ENCODE measurements around the gene ELOVL3.
"Not testable (repeated sequence)": the region's sequence is repeated elsewhere in the genome, so short reads cannot be mapped to it uniquely, and the experiment has no call there.

The ELOVL3 gene

GRCh38 chr10:102202386-102202785, 23.7 kb upstream of the ELOVL3 start:
- Mint-ChIP-seq H3K36me3 (ENCODE audit: low read depth) (no peaks in the 10 kb centered on the region), H3K27me3 (ENCODE audit: low read depth) (peaks cover 7% of the 10 kb centered on the region), H3K9me3 (peaks cover 18% of the 10 kb centered on the region), H3K4me3 (no peak overlapping the region), H3K27ac (no peak overlapping the region), H3K4me1 (no peaks in the 10 kb centered on the region)
- TF ChIP-seq CTCF (IDR thresholded peaks at IDR 0.05; ENCODE audit: unreplicated experiment in 3 of 3) = no peak

DNA sequence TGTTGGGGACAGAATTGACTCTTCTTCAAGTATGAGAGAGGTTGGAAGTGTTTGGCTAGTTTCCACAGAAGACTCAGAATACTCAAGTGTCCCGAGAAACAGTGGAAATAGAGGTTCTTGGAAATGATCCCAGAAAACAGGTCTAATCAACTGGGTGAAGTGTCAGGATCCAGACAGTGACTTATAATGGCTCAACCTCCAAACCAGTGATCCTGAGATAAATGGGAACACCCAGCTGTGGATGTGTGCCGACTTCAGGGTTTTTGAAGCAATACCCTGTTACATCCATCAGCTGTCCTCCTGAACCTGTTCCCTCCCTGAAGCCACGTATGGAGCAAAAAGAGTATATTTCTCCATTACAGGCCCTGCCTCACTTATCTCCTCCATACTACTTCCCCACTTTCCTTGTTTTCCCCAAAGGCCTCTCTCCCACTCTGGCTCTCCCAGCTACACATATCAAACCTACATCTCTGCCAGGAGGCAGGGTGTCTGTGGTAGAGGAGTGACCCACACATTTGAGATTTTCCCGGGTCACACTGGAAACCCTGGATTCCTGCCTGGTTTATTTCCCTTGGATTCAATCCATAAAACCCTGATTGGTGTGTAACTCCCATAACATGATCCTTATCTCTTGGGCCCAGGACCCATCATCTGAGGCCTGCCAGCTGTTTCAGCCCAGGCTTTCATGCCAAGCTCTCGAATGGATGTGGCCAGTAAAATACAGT, 17.6 kb upstream of the ELOVL3 start:
- Mint-ChIP-seq H3K27ac (peak overlapping the region; percentile 85 to 88 (median 87)), H3K9me3 (peaks cover under 1% of the 10 kb centered on the region), H3K4me3 (peak overlapping the region in 1 of 3 experiments; percentile 1), H3K27me3 (ENCODE audit: low read depth) (peaks cover 8% of the 10 kb centered on the region), H3K4me1 (peaks cover 16% of the 10 kb centered on the region), H3K36me3 (ENCODE audit: low read depth) (no peaks in the 10 kb centered on the region)
- TF ChIP-seq CTCF (IDR thresholded peaks at IDR 0.05; ENCODE audit: unreplicated experiment in 3 of 3) = no peak

- no peaks in the 10 kb centered on the region for H3K36me3 Mint-ChIP-seq (ENCODE audit: low read depth)
- peaks cover 16% of the 10 kb centered on the region for H3K4me1 Mint-ChIP-seq
- H3K27ac Mint-ChIP-seq = no peak overlapping the region
- H3K4me3 Mint-ChIP-seq = no peak overlapping the region
- no peak for TF ChIP-seq CTCF (IDR thresholded peaks at IDR 0.05; ENCODE audit: unreplicated experiment in 3 of 3)
- peaks cover 11% of the 10 kb centered on the region for H3K27me3 Mint-ChIP-seq (ENCODE audit: low read depth)
- H3K9me3 Mint-ChIP-seq = no peaks in the 10 kb centered on the region
Observed at GRCh38 chr10:102211615-102212299, 14.3 kb upstream of the ELOVL3 start.

DNA sequence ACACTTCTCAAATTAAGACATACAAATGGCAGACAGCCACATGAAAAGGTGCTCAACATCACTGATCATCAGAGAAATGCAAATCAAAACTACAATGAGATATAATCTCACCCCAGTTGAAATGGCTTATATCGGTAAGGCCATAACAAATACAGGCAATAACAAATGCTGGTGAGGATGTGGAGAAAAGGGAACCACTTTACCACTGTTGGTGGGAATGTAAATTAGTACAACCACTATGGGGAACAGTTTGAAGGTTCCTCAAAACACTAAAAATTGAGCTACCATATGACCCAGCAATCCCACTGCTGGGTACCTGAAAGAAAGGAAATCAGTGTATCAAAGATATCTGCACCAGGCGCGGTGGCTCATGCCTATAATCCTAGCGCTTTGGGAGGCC, 12.5 kb upstream of the ELOVL3 start:
- not testable (repeated sequence) for H3K27ac Mint-ChIP-seq; H3K36me3 Mint-ChIP-seq (ENCODE audit: low read depth); H3K4me1 Mint-ChIP-seq; H3K4me3 Mint-ChIP-seq; H3K9me3 Mint-ChIP-seq
- peaks cover 11% of the 10 kb centered on the region for H3K27me3 Mint-ChIP-seq (ENCODE audit: low read depth)

DNA sequence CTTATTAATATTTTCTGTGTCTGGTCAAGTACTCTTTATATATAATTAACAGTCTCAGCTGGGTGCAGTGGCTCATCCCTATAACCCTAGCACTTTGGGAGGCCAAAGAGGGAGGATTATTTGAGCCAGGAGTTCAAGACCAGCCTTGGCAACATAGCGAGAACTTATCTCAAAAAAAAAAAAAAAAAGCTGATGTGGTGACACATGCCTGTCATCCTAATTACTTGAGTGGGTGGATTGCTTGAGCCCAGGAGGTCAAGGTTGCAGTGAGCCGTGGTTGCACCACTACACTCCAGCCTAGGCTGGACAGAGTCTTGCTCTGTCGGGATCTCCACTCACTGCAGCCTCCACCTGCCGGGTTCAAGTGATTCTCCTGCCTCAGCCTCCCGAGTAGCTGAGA, 6.7 kb upstream of the ELOVL3 start:
- Mint-ChIP-seq H3K9me3 (no peaks in the 10 kb centered on the region), H3K36me3 (ENCODE audit: low read depth) (no peaks in the 10 kb centered on the region), H3K27ac (no peak overlapping the region), H3K4me3 (no peak overlapping the region), H3K4me1 (no peaks in the 10 kb centered on the region), H3K27me3 (ENCODE audit: low read depth) (peaks cover 5% of the 10 kb centered on the region)
- no peak for TF ChIP-seq CTCF (IDR thresholded peaks at IDR 0.05; ENCODE audit: unreplicated experiment in 3 of 3)

DNA sequence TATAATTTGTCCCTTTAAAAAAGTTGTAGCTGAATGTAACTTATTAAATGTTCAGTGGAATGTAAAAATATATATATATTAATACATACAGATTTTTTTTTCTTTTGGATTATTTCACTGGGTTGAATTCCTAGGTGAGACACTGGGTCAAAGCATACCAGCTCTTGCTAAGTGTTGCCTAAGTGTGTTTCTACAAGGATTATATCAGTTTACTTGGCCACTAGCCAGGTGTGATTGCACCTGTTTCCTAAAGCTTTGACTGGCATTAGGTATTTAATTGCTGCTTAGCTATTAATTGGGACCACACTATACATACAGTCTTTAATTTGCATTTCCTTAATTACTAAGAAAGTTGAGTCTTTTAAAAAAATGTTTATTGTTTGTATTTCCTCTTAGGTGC, 5.5 kb upstream of the ELOVL3 start:
- Mint-ChIP-seq H3K36me3 (ENCODE audit: low read depth) (no peaks in the 10 kb centered on the region), H3K9me3 (no peaks in the 10 kb centered on the region), H3K4me1 (peaks cover 3% of the 10 kb centered on the region)

More for the DNA sequence above, 5.5 kb upstream of the ELOVL3 start:
- peaks cover 5% of the 10 kb centered on the region for H3K27me3 Mint-ChIP-seq (ENCODE audit: low read depth)
- no peak overlapping the region for H3K4me3 Mint-ChIP-seq
- no peak for TF ChIP-seq CTCF (IDR thresholded peaks at IDR 0.05; ENCODE audit: unreplicated experiment in 3 of 3)
- H3K27ac Mint-ChIP-seq = no peak overlapping the region

Data from nephron (organoid).